Erythroblast (primary cell): ENCODE data around the gene KLK12.

Source experiments
- GATA1 ChIP-seq: IDR thresholded peaks from 2 replicates; pipeline ENCODE4 v1.6.1; 2011; ENCODE audit warnings: low read depth, mild to moderate bottlenecking, control low read depth, low read length, moderate library complexity
- POLR2A ChIP-seq: IDR thresholded peaks from 2 replicates; pipeline ENCODE4 v1.6.1; 2011; ENCODE audit warnings: mild to moderate bottlenecking, low read length

- TF ChIP-seq POLR2A = no peak
- no peak for TF ChIP-seq GATA1
Observed at GRCh38 chr19:51019544-51019925, 15.3 kb downstream of the KLK12 start, which contains the start of gene KLK10.
